Measurements from ENCODE around the gene KDM3B. TPM values are rescaled to one million over a fixed set of nuclear protein-coding genes. Genes with fewer than 3 reads are reported as not detected.

KDM3B gene
- total and polyA plus RNA-seq, 2 of the 8 experiments (the other 6 are each of a cell fraction or from before 2014, with no cell fraction given), result 27.1 to 78.1 TPM

DNA sequence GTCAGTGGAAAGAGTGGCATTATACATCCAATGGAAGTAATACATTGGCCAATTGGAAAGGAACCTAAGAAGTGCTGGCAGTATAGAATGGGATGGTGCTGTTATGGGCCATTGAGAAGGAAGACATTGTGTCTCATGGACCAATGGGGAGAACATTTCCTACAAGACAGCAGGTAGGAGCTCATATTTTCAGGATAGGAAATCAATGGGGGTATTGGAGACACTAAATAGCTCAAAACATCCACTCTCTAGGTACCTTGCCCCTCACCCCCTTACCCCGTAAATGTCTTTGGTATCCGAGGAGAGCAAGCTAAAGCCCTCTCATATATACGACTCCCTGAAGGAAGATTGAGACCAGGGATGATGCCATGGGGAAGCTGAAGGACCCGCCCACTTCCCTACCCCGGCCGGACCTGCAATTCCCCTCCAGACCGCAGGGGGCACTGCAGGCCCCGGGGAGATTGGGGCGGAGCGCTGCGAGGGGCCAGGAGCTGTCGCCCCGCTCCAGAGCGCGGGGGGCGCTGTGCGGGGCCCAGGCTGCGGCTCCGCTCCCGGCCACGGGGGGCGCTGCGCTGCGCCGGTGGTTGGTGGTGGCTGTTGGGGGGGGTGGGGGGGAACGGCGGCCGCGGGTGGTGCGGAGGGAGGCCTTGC is at the start of gene KDM3B (continued):
- TF ChIP-seq, protein P1, sequence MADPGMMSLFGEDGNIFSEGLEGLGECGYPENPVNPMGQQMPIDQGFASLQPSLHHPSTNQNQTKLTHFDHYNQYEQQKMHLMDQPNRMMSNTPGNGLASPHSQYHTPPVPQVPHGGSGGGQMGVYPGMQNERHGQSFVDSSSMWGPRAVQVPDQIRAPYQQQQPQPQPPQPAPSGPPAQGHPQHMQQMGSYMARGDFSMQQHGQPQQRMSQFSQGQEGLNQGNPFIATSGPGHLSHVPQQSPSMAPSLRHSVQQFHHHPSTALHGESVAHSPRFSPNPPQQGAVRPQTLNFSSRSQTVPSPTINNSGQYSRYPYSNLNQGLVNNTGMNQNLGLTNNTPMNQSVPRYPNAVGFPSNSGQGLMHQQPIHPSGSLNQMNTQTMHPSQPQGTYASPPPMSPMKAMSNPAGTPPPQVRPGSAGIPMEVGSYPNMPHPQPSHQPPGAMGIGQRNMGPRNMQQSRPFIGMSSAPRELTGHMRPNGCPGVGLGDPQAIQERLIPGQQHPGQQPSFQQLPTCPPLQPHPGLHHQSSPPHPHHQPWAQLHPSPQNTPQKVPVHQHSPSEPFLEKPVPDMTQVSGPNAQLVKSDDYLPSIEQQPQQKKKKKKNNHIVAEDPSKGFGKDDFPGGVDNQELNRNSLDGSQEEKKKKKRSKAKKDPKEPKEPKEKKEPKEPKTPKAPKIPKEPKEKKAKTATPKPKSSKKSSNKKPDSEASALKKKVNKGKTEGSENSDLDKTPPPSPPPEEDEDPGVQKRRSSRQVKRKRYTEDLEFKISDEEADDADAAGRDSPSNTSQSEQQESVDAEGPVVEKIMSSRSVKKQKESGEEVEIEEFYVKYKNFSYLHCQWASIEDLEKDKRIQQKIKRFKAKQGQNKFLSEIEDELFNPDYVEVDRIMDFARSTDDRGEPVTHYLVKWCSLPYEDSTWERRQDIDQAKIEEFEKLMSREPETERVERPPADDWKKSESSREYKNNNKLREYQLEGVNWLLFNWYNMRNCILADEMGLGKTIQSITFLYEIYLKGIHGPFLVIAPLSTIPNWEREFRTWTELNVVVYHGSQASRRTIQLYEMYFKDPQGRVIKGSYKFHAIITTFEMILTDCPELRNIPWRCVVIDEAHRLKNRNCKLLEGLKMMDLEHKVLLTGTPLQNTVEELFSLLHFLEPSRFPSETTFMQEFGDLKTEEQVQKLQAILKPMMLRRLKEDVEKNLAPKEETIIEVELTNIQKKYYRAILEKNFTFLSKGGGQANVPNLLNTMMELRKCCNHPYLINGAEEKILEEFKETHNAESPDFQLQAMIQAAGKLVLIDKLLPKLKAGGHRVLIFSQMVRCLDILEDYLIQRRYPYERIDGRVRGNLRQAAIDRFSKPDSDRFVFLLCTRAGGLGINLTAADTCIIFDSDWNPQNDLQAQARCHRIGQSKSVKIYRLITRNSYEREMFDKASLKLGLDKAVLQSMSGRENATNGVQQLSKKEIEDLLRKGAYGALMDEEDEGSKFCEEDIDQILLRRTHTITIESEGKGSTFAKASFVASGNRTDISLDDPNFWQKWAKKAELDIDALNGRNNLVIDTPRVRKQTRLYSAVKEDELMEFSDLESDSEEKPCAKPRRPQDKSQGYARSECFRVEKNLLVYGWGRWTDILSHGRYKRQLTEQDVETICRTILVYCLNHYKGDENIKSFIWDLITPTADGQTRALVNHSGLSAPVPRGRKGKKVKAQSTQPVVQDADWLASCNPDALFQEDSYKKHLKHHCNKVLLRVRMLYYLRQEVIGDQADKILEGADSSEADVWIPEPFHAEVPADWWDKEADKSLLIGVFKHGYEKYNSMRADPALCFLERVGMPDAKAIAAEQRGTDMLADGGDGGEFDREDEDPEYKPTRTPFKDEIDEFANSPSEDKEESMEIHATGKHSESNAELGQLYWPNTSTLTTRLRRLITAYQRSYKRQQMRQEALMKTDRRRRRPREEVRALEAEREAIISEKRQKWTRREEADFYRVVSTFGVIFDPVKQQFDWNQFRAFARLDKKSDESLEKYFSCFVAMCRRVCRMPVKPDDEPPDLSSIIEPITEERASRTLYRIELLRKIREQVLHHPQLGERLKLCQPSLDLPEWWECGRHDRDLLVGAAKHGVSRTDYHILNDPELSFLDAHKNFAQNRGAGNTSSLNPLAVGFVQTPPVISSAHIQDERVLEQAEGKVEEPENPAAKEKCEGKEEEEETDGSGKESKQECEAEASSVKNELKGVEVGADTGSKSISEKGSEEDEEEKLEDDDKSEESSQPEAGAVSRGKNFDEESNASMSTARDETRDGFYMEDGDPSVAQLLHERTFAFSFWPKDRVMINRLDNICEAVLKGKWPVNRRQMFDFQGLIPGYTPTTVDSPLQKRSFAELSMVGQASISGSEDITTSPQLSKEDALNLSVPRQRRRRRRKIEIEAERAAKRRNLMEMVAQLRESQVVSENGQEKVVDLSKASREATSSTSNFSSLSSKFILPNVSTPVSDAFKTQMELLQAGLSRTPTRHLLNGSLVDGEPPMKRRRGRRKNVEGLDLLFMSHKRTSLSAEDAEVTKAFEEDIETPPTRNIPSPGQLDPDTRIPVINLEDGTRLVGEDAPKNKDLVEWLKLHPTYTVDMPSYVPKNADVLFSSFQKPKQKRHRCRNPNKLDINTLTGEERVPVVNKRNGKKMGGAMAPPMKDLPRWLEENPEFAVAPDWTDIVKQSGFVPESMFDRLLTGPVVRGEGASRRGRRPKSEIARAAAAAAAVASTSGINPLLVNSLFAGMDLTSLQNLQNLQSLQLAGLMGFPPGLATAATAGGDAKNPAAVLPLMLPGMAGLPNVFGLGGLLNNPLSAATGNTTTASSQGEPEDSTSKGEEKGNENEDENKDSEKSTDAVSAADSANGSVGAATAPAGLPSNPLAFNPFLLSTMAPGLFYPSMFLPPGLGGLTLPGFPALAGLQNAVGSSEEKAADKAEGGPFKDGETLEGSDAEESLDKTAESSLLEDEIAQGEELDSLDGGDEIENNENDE (IDR thresholded peaks at IDR 0.05; ENCODE audit: insufficient replicate concordance, low read length), result no peak
- TF ChIP-seq POLR2AphosphoS5 (IDR thresholded peaks at IDR 0.05; ENCODE audit: low read depth, low read length) (0 out of 2 replicates have a peak, but pooled peaks have one; percentile 41), SP4 (IDR thresholded peaks at IDR 0.05; ENCODE audit: low read length) (peak; percentile 80; the same call in 1 of the 2 replicates), CREB1 (IDR thresholded peaks at IDR 0.05) (peak; percentile 47; the same call in 1 of the 2 replicates), SRF (IDR thresholded peaks at IDR 0.05; ENCODE audit: low read depth, low read length) (peak; percentile 66; the same call in 1 of the 2 replicates), CEBPB (IDR thresholded peaks at IDR 0.05; ENCODE audit: low read depth, low read length) (peak; percentile 32), SAP30 (IDR thresholded peaks at IDR 0.05; ENCODE audit: insufficient read depth, insufficient replicate concordance, low read length) (no peak), SP1 (IDR thresholded peaks at IDR 0.05; ENCODE audit: low read depth, low read length) (peak; percentile 68; the same call in 1 of the 2 replicates)
- TF ChIP-seq, protein P2, sequence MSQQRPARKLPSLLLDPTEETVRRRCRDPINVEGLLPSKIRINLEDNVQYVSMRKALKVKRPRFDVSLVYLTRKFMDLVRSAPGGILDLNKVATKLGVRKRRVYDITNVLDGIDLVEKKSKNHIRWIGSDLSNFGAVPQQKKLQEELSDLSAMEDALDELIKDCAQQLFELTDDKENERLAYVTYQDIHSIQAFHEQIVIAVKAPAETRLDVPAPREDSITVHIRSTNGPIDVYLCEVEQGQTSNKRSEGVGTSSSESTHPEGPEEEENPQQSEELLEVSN (IDR thresholded peaks at IDR 0.05), result no peak
- TF ChIP-seq, protein P3, sequence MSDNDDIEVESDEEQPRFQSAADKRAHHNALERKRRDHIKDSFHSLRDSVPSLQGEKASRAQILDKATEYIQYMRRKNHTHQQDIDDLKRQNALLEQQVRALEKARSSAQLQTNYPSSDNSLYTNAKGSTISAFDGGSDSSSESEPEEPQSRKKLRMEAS (IDR thresholded peaks at IDR 0.05), result no peak

All from H1 (cell line).